Esophagus squamous epithelium (tissue), 5 donors: Measurements from ENCODE around the gene HBS1L. TPM values are rescaled to one million over a fixed set of nuclear protein-coding genes. Genes with fewer than 3 reads are reported as not detected.

Experiments
- DNase-seq: peaks from one replicate; lab custom pipeline; 2025; lab: John Stamatoyannopoulos, UW
- H3K27ac ChIP-seq, 4 donors: fragments of 200-600 bp; sonication (generic); one replicate each; pipeline ENCODE4 v1.5.1; 2016 to 2019; ENCODE audit warnings: mild to moderate bottlenecking in 1 of 4
- H3K27me3 ChIP-seq, 4 donors: fragments of 200-600 bp; sonication (generic); 1 replicate in 3 of 4; 2 replicates in 1 of 4; pipeline versions ENCODE4 v1.5.1 to v1.6.0; 2017 to 2021; ENCODE audit warnings: antibody characterized with exemption in 1 of 4
- H3K36me3 ChIP-seq, 3 donors: fragments of 200-600 bp; sonication (generic); one replicate each; pipeline ENCODE4 v1.5.1; 2016 to 2019
- H3K4me1 ChIP-seq, 3 donors: fragments of 200-600 bp; sonication (generic); one replicate each; pipeline ENCODE4 v1.5.1; 2017 to 2019
- H3K4me3 ChIP-seq, 4 donors: fragments of 200-600 bp; sonication (generic); 1 replicate in 3 of 4; 2 replicates in 1 of 4; pipeline ENCODE4 v1.5.1; 2016 to 2019; ENCODE audit warnings: mild to moderate bottlenecking in 2 of 4, moderate library complexity in 1 of 4
- H3K9me3 ChIP-seq, 3 donors: fragments of 200-600 bp; sonication (generic); one replicate each; pipeline ENCODE4 v1.5.1; 2016 to 2019
- POLR2A ChIP-seq, 4 donors: fragments of 450-650 bp; IDR thresholded peaks; one replicate each; pipeline ENCODE4 v1.6.1; 2017; ENCODE audit warnings: antibody characterized with exemption in 4 of 4, mild to moderate bottlenecking in 4 of 4, moderate library complexity in 3 of 4
- WGBS, 2 donors: methylation state at CpG; one replicate each; pipeline ENCODE4 v1.1.5; 2018; 5-methylcytosine and 5-hydroxymethylcytosine counted together
- intact Hi-C: fragments of 100-400 bp; cut with DNase I; formaldehyde crosslinking; loops from one replicate; pipeline ENCODE4 v1.15.0; 2022
- total RNA-seq, 4 donors: library from RNA; depleted of rRNA; stranded (reverse); fragments of >200 nt; gene quantifications; one replicate each; pipeline ENCODE4 v1.1.0, GENCODE V29; 2016
- TF ChIP-seq, protein P1 (sequence below), 6 experiments: fragments of 450-650 bp in 4 of 6; fragments of 200-600 bp in 2 of 6; sonication (generic) in 2 of 6; IDR thresholded peaks; one replicate each; pipeline ENCODE4 v1.5.1; 2016 to 2019; ENCODE audit warnings: antibody characterized with exemption in 6 of 6, mild to moderate bottlenecking in 4 of 6, moderate library complexity in 4 of 6
- donor health status: DM: yes; HTN: yes; CAD: no.

HBS1L gene
- total RNA-seq, 4 donors from 2014 or later, result 41.6 to 65.3 (median 45.8) TPM

DNA sequence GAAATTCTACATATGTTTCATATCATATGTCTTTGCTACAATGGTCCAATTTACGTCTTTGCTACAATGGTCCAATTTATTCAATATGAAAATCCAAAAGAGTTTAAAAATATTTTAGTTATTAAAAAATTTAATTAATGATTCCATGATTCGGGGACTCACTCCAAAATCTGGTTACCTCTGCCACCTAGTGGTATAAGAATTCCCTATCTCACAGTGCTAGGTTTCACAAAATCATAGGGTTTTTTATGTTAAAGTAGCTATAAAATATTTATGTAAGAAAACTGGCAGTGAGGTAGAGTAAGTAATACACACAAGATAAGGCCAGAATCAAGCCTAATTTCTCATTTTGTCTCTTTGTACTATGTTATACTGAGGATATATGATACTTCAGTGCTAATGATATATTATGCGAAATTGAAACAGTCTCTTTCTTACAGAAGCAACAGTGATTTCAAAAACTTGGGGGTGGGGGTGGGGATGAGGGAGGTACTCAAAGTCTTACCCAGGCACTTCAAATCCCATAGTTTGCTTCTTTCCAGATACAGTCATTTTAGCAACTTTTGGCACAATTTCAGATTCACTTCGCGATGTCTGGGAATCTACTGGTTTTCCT, 52.3 kb downstream of the HBS1L start:
- Histone ChIP-seq H3K27ac (no peak overlapping the region), H3K27me3 (no peaks in the 10 kb centered on the region), H3K4me3 (no peak overlapping the region), H3K4me1 (no peaks in the 10 kb centered on the region), H3K36me3 (peaks cover 0 to 18% (median 0%) of the 10 kb centered on the region in 3 donors), H3K9me3 (no peaks in the 10 kb centered on the region)
- TF ChIP-seq, protein P1, sequence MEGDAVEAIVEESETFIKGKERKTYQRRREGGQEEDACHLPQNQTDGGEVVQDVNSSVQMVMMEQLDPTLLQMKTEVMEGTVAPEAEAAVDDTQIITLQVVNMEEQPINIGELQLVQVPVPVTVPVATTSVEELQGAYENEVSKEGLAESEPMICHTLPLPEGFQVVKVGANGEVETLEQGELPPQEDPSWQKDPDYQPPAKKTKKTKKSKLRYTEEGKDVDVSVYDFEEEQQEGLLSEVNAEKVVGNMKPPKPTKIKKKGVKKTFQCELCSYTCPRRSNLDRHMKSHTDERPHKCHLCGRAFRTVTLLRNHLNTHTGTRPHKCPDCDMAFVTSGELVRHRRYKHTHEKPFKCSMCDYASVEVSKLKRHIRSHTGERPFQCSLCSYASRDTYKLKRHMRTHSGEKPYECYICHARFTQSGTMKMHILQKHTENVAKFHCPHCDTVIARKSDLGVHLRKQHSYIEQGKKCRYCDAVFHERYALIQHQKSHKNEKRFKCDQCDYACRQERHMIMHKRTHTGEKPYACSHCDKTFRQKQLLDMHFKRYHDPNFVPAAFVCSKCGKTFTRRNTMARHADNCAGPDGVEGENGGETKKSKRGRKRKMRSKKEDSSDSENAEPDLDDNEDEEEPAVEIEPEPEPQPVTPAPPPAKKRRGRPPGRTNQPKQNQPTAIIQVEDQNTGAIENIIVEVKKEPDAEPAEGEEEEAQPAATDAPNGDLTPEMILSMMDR (IDR thresholded peaks at IDR 0.05), result peak in 5 of 6 experiments; percentile 40 to 55 (median 49)
- TF ChIP-seq POLR2A (IDR thresholded peaks at IDR 0.05), result no peak
- WGBS, 2 donors, result 70 to 71% methylated on average over 5 of the region's 5 CpGs
- DNase-seq, result no peak
- intact Hi-C loops, result no loop called here

DNA sequence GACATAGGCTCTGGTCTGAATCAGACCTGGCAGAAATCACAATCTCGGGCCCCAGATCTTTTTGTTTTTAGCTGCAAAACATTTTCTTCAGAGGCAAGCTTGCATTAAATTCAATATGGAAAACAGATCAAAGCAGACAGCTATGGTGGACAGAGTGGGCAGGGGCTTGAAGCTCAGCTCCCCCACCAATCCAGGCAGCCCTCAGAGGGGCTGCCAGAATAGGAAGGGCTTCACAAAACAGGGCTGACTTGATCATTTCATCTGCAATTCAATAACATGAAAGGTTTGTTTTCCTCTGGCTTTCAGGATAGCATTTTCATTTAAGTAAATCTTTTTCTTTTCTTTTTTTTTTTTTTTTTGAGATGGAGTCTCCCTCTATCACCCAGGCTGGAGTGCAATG, 55.5 kb downstream of the HBS1L start:
- H3K27me3 ChIP-seq, result no peaks in the 10 kb centered on the region
- no peaks in the 10 kb centered on the region for H3K4me1 ChIP-seq
- no peak overlapping the region for H3K4me3 ChIP-seq
- intact Hi-C loops, result no loop called here
- DNase-seq, result no peak
- TF ChIP-seq, protein P1 (IDR thresholded peaks at IDR 0.05), result no peak
- TF ChIP-seq POLR2A (IDR thresholded peaks at IDR 0.05), result no peak
- no peaks in the 10 kb centered on the region for H3K9me3 ChIP-seq
- H3K27ac ChIP-seq, result no peak overlapping the region
- peaks cover 0 to 48% (median 0%) of the 10 kb centered on the region in 3 donors for H3K36me3 ChIP-seq
- 94 to 95% methylated on average over 1 of the region's 1 CpG for WGBS, 2 donors

DNA sequence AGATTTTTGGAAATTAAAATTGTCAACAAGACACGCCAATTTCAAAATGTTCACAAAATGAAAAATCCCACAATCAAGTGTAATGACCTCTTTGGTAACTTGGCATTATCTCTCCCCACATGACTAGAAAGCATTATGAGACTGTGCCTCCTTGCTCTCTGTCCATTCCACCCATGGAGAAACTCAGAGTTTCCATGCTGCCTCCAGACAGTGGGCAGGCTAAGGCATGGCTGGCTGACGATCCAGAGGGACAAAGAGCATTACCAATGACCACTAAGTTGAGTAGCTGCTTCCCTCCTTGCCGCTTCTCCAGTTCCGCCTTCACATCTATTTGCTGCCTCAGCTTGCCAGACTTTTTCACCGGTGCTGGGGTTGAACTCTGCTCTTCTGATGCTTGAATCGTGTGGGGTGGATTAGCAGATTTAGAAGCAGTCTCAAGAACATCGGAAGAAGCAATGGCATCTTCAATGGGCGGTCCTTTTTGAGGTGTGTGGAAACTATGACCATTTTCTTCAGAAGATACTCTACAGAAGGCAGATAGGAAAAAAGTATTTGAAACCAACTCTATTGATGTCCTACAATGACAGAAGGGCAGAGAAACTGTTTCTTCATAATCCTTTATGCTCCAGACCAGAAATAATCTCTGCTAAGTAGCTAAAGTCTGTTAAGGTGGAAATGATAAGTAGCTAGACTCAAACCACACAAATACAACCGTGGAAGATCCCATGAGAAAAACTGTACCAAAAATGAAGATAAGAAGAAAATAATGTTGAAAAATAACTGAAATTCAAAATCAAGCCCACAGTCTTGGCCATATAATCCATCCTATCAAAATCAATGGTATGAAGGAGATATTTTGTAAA, 57.3 kb downstream of the HBS1L start:
- DNase-seq, result no peak
- Histone ChIP-seq H3K27ac (no peak overlapping the region), H3K27me3 (no peaks in the 10 kb centered on the region), H3K4me1 (no peaks in the 10 kb centered on the region), H3K4me3 (no peak overlapping the region), H3K36me3 (peaks cover 0 to 65% (median 4%) of the 10 kb centered on the region in 3 donors), H3K9me3 (no peaks in the 10 kb centered on the region)
- 91 to 93% methylated on average over 9 of the region's 9 CpGs for WGBS, 2 donors
- TF ChIP-seq POLR2A (IDR thresholded peaks at IDR 0.05), result no peak
- TF ChIP-seq, protein P1 (IDR thresholded peaks at IDR 0.05), result no peak
- intact Hi-C loops, result no loop called here

DNA sequence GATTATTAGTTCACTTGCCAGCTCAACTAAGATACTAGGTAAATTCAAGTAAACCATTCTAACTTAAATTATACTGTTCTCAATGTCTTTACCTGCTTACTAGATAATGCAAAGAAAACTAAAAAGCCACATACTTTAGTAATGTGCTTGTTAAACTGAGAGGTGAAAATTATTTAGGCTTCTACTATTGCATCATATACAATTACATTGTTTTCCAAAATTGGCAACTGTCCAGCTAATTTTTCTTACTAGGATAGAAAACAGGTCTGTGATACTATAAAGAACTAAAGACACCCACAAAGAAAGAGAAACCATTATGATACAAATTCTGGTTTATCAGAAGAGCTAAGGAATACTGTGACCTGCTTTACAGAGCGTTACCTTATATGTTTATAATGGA, 59.1 kb downstream of the HBS1L start:
- no peak overlapping the region for H3K4me3 ChIP-seq
- no peaks in the 10 kb centered on the region for H3K9me3 ChIP-seq
- DNase-seq, result no peak
- H3K27me3 ChIP-seq, result no peaks in the 10 kb centered on the region
- intact Hi-C loops, result no loop called here
- peaks cover 0 to 78% (median 4%) of the 10 kb centered on the region in 3 donors for H3K36me3 ChIP-seq
- TF ChIP-seq, protein P1 (IDR thresholded peaks at IDR 0.05), result no peak
- TF ChIP-seq POLR2A (IDR thresholded peaks at IDR 0.05), result no peak
- WGBS, 2 donors, result 77 to 96% methylated on average over 1 of the region's 1 CpG
- H3K4me1 ChIP-seq, result no peaks in the 10 kb centered on the region
- no peak overlapping the region for H3K27ac ChIP-seq

DNA sequence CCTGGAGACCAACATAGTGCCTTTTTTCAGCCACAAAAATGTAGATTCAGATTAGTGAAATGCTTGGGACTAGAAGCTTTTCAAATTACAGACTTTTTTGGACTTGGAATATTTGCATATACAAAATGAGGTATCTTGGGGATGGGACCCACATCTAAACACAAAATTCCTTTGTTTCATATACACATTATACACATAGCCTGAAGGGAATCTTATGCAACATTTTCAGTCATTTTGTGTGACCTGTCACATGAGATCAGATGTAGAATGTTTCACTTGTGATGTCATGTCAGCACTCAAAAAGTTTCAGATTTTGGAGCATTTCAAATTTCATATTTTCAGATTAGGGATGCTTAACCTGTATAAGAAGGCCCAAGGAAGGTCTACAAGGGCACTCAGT, 60.2 kb downstream of the HBS1L start:
- no peaks in the 10 kb centered on the region for H3K27me3 ChIP-seq
- no peak for DNase-seq
- intact Hi-C loops, result no loop called here
- no peak overlapping the region for H3K4me3 ChIP-seq
- no peak overlapping the region for H3K27ac ChIP-seq
- no peaks in the 10 kb centered on the region for H3K9me3 ChIP-seq
- TF ChIP-seq, protein P1 (IDR thresholded peaks at IDR 0.05), result no peak
- TF ChIP-seq POLR2A (IDR thresholded peaks at IDR 0.05), result no peak
- H3K4me1 ChIP-seq, result no peaks in the 10 kb centered on the region
- peaks cover 4 to 87% (median 4%) of the 10 kb centered on the region in 3 donors for H3K36me3 ChIP-seq
